Stimulated activated CD8-positive, alpha-beta memory T cell treated with anti-CD3 and anti-CD28 coated beads, Interleukin-15, amount 100 ng/mL, for 4 hours (primary cell): ENCODE data around the gene CHCHD10.
A peak's percentile ranks its signal among the peaks of the same experiment; 100 is the strongest.
"Not testable (repeated sequence)": the region's sequence is repeated elsewhere in the genome, so short reads cannot be mapped to it uniquely, and the experiment has no call there.

Experiments
- DNase-seq, 2 donors: peaks; one replicate each; pipeline ENCODE4 v3.0.0-alpha.2; 2020; ENCODE audit warnings: low read depth in 2 of 2

CHCHD10 gene

DNA sequence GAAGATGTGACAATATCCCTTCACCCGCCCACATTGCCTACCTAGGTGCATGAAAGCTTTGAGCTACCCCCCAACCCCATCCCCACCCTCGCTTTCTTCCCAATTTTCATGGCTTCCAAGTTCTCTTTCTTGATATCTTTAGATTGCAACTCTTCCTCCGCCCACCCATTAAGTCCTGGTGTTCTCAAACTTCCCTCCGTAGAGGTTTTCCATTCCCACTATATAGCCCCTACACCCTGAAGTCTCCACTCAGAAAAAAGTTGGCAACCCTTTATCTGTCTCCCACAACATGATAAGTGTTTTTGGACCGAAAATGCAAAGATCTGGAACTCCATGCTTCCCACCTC is 17.4 kb downstream of the CHCHD10 start:
- no peak for DNase-seq

DNA sequence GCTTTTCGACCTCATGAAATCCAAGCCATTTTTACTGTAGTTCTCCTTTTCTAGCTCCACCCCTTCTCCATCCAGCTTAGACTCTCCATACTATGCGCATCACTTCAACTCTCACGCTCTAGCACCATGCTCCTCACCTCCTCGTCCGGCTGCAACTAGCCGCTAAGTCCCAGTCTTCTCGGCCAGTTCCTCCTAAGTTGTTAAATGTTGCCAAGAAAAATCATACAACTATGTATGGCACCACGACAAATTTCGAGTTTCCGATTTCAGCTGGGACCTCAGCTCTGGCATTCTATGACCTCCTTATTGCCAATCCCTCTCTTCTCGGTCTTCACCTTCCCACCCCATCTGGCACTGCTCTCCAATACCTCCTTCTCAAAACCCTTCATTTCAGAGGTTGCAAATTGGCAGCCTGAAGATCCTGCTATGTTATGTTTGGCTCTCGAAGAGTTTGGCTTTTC is 17.9 kb downstream of the CHCHD10 start:
- no peak for DNase-seq

DNA sequence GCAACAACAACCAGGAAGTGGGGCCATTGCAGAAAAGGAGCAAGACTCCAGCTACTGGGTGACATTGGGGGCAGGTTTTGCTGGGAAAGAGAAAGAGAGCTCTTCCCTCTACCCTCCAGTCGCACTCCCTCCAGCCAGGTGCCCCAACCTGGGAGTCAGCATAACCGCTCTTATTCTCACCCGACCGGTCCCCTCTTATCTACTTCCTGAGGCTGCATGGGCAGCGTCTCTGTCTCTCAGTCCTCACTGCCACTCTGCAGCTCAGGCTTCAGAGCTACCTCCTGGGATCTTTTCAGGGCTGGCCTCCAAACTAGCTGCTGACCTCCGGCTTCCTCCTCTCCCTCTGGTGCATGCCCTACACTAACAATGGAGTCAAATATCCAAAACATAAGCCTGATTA is 22.0 kb downstream of the CHCHD10 start:
- no peak for DNase-seq

DNA sequence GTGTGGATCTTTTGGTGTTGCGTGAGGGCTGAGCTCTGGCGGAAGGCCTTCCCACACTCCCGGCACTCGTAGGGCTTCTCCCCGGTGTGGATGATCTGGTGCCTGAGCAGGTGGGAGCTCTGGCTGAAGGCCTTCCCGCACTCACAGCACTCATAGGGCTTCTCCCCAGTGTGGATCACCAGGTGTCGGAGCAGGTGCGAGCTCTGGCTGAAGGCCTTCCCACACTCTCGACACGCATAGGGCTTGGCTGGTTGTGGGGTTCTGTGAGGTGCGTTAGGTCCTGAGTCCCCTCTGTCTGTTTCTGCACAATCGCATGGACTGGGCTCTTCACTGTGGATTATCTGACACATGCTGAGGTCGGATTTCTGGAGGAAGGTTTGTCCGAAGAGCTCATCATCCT is 23.3 kb downstream of the CHCHD10 start:
- no peak for DNase-seq

DNA sequence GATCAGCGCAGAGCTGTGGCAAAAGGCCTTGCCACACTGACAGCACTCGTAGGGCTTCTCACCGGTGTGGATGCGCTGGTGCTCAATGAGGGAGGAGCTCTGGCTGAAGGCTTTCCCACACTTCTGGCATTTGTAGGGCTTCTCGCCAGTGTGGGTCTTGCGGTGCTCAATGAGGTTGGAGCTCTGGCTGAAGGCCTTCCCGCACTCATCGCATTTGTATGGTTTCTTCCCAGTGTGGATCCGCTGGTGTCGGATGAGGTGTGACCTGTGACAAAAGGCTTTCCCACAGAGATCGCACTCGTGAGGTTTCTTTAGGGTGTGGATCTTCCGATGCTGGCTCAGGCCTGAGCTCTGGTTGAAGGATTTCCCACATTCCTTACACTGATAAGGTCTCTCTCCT is 23.8 kb downstream of the CHCHD10 start:
- no peak for DNase-seq

DNA sequence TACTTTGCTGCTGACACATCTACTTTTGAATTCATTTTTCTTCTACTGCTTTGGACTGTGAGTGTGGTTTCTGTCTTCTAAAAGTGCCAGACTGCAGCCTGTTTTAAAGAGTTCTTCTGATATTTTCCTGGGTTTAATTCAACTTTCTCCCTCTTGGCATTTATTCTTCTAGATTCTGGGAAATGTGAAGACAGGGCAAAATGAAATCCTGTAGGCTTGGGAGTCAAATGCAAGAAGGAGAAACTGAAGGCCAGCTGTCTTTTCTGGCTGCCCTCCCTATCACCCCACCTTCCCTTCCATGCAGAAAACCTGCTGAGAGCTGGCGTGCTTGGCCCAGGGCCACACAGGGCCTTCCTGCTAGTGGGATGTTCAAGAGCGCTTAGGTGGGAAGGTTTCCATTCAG is 24.5 kb downstream of the CHCHD10 start:
- no peak for DNase-seq

DNA sequence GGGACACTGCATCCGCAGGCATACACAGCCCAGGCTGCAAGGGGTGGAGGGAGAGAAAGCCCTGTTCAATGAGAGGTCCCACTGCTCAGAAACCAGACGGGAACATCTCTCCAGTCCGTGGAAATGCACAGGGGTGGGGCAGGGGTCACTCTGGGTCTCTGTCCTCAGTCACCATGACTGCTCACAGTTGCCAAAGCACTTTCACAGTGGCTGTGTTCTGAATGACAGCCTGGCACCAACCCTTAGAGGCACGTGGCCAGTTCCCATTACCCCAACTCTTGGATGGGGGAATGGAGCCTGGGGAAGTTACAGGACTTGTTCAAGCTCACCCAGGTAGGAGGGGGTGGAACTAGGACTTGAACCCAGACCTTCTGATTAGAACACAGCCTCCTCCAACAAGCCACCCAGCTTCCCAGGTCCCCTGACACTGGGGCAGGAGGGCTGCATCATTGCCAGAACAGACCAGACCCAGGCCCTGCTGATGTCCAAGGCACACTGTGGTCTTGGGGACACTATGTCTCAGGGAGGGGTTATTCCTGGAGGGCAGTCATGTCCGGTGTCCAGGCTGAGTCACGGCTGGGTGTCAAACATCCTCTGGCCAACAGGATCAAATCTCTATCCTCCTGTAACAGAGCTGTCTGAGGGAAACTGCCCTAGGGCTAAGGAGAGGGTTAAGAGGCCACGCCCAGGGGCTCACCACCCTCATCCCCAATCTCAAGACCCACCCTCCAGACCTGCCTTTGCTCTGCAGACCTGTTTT is 25.1 kb downstream of the CHCHD10 start:
- DNase-seq: no peak

DNA sequence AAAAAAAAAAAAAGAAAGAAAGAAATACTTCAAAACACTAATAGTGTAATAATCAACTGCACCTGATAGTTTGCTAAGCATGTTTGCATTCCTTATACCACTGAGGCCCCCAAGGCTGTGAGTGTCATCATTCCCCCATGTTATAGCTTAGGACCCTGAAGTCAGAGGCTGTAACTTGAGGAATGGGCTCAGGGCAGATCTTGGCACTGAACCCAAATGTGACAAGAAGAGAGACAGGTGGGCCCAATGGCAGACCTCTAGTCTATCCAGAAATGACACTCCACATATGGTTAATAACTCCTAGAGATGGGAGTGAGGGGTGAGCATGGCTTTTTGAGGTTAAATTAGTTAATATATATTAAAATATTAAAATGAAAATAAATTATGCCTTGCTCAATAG is 30.1 kb downstream of the CHCHD10 start:
- no peak for DNase-seq

DNA sequence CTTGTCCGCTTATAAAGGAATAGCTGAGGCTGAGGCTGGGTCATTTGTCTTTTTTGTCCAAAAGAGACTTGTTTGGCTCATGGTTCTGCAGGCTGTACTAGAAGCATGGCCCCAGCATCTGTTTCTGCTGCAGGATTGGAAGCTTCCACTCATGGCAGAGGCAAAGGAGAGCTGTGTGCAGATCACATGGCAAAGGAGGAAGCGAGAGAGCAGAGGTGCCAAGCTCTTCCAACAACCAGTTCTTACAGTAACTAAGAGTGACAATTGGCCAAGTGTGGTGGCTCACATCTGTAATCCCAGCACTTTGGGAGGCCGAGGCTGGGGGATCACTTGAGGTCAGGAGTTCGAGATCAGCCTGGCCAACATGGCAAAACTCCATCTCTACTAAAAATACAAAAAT is 39.7 kb downstream of the CHCHD10 start:
- not testable (repeated sequence) for DNase-seq

DNA sequence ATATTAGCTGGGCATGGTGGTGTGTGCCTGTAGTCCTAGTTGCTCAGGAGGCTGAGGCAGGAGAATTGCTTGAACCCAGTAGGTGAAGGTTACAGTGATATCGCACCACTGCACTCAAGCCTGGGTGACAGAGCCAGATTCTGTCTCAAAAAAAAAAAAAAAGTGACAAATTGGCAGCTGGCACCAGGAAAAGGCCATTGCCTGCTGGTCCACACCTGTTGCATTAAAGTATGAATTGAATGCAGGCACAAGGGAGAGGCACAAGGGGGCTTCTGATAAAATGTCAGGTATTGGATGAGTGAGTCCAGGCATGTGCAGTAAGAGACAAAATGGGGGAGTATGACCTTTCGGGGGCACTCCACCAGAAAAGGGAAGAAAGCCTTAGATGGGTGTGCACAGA is 45.0 kb downstream of the CHCHD10 start:
- no peak for DNase-seq

DNA sequence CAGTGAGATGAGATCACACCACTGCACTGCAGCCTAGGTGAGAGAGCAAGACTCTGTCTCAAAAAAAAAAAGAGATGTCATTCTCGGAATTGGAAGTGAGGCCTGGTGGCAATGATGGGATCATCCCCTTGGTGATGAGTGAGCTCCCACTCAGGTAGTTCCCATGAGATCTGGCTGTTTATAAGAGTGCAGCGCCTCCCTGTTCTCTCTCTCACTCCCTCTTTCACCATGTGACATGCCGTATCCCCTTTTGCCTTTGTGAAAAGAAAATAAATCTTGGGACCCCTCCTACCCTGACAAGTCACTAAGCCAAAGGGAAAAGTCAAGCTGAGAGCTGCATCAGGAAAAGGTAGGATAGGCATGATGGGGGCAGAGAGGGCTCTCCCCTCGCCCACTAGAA is 45.6 kb downstream of the CHCHD10 start:
- no peak for DNase-seq

DNA sequence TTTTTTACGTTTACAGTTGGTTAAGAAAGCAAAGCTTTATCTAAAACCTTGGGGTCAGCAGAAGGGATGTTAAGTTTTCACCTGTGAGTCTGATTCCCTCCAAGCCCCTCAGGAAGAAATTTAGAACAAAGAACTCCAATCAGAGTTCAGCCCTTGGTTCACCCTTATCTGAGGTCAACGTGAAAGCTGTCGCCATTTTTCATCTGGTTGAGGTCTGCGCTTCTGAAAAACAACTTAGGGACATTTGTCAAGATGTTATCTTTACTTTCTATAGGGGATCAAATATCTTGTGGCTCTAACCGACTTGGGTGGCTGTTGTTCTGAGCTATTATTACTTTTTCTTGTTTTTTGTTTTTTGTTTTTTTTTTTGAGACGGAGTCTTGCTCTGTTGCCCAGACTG is 46.9 kb downstream of the CHCHD10 start:
- no peak for DNase-seq

DNA sequence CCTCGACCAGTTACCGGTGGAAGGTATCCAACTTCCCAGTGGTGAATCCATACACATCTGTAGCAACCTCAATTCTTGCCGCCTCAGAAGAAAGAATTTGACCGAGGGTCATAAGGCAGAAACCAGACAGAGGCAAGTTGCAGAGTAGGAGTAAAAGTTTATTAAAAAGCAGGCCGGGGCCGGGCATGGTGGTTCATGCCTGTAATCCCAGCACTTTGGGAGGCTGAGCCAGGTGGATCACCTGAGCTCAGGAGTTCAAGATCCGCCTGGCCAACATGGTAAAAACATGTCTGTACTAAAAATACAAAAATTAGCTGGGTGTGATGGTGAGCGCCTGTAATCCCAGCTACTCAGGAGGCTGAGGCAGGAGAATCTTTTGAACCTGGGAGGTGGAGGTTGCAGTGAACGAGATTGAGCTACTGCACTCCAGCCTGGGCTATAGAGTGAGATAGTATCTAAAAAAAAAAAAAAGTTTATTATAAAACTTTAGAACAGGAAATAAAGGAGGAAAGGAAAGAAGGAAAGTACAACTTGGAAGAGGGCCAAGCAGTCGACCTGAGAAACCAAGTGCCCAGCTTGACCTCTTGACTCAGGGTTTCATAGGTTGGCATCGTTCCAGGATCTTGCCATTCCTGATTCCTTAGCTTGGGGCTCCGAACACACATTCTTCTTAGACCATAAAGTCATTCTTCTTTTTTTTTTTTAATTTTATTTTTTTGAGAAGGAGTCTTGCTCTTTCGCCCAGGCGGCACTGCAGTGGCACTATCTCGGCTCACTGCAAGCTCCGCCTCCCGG is 49.2 kb downstream of the CHCHD10 start:
- no peak for DNase-seq

DNA sequence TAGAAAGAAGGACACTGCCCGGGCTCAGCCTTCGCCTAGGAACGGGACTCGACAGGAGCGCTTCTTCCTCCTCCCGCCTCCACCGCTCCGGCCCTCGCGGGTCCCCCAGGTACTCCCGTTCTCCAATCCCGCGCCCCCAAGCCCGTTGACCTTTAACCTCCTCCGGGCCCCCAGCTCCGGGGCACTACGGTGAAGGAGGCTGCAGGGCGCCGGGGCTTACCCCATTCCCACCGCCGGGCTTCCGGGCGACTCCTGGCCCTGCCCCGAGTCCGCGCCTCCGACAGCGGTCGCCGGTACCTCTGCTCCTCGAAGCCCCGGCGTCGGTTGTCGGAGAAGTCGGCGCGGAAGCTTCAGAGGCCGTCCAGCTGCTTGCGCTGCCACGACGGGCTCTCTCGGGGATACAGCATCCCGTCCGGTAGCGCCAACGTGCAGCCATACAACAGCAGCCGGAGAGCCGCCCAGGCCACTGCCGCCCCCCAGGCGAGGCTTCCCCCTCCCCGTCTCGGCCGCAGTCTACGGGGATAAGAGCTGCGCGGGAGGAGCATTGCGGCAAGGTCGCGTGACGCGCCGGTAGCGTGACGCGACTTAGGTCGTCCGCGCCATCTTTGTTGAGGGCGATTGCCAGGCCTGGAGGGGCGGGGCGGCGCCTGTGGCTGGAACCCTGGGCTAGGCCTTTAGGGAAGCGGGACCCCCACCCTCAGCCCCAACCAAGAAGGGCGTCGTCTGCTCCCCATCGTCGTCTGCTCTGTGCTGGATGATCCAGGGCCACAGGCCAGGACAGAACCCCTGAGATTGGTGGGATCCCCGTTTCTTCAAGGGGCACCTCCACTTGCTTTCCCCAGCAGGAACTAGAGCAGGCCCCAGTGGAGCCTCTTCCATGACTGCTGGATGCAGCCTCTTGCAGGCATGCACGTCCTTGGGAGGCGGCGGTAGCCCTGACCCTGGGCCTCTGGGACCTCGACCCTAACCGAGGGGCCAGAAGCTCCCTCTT is 50.7 kb downstream of the CHCHD10 start:
- peak; percentile 59 to 60 for DNase-seq
